ENCODE data around the gene ARHGEF16.

DNA sequence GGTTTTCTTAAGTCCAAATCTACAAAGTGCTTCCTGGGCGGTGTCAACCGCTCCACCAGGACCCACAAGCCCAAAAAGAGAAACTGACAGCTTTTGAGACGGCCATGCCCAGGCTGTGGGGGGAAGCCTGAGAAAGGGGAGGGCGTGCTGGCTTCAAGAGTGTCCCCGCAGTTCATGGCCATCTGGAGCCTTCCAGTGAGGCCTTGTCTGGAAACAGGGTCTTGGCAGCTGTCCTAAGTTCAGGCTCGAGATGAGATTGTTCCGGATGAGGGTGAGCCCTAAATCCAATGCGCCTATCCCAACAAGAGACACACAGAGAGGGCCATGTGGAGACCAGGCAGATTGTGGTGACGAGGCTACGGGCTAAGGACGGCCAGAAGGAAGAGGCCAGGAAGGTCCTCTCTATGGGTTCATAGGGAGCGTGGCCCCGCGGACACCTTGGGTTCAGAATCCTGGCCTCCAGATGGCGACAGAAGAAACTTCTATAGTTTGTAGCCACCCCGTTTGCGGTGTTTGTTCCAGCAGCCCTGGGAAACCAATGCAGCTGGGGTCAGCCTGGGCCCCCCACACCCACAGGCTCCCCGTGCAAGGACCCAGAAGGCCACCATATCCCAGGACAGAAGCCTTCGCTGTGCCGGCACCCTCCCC lies 70.2 kb downstream of the ARHGEF16 start:
- TF ChIP-seq POLR2AphosphoS5 (IDR thresholded peaks at IDR 0.05) = no peak
- TF ChIP-seq, protein P1, sequence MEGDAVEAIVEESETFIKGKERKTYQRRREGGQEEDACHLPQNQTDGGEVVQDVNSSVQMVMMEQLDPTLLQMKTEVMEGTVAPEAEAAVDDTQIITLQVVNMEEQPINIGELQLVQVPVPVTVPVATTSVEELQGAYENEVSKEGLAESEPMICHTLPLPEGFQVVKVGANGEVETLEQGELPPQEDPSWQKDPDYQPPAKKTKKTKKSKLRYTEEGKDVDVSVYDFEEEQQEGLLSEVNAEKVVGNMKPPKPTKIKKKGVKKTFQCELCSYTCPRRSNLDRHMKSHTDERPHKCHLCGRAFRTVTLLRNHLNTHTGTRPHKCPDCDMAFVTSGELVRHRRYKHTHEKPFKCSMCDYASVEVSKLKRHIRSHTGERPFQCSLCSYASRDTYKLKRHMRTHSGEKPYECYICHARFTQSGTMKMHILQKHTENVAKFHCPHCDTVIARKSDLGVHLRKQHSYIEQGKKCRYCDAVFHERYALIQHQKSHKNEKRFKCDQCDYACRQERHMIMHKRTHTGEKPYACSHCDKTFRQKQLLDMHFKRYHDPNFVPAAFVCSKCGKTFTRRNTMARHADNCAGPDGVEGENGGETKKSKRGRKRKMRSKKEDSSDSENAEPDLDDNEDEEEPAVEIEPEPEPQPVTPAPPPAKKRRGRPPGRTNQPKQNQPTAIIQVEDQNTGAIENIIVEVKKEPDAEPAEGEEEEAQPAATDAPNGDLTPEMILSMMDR (IDR thresholded peaks at IDR 0.05 in 8 of 11, conservative IDR thresholded peaks at IDR 0.05 in 3 of 11) = no peak

Data from spleen (tissue), 7 donors.